SU-DHL-6 (cell line): ENCODE results near the gene UCP2.

Experiments used
- CTCF ChIP-seq: fragments of 200-600 bp; sonication (generic); IDR thresholded peaks from one replicate; pipeline ENCODE4 v1.5.1; 2017; ENCODE audit warnings: antibody characterized with exemption, mild to moderate bottlenecking, low read length, moderate library complexity; ENCODE audit not compliant: insufficient read depth, poor library complexity, severe bottlenecking
- EZH2phosphoT487 ChIP-seq: fragments of 200-600 bp; sonication (generic), shearing (Covaris generic); conservative IDR thresholded peaks from 2 replicates; pipeline ENCODE4 v1.6.1; 2018; ENCODE audit warnings: mild to moderate bottlenecking, antibody characterized with exemption, low read length, moderate library complexity, mixed read lengths

- TF ChIP-seq CTCF (no peak), EZH2phosphoT487 (no peak)
These were observed 522 bp upstream of the UCP2 start for GRCh38 chr11:73982990-73983740.
